T-helper 17 cell (primary cell): ENCODE data around the gene PCGF2. TPM values are rescaled to one million over a fixed set of nuclear protein-coding genes. Genes with fewer than 3 reads are reported as not detected.

ENCODE experiments used
- ATAC-seq: fragments of 150-1000 bp; cut with Tn5 transposase; 2 replicates; pipeline ENCODE4 v1.10.0; 2021; ENCODE audit warnings: mild to moderate bottlenecking, moderate library complexity
- DNase-seq, 3 donors: peaks; one replicate each; pipeline versions ENCODE4 v3.0.0 to v3.0.0-alpha.2; 2020 to 2021
- H3K9me3 ChIP-seq: one replicate; pipeline ENCODE4 v1.7.0; 2013; ENCODE audit warnings: low read length, mild to moderate bottlenecking; ENCODE audit not compliant: control insufficient read depth, poor library complexity, severe bottlenecking
- H3K27ac Mint-ChIP-seq: one replicate; pipeline ENCODE4 v1.8.0; 2022; ENCODE audit warnings: mild to moderate bottlenecking, moderate library complexity, mixed read lengths
- H3K27me3 Mint-ChIP-seq: one replicate; pipeline ENCODE4 v1.8.0; 2022; ENCODE audit warnings: mixed read lengths
- H3K36me3 Mint-ChIP-seq: one replicate; pipeline ENCODE4 v1.8.0; 2022; ENCODE audit warnings: low read depth, mixed read lengths
- H3K4me1 Mint-ChIP-seq: one replicate; pipeline ENCODE4 v1.8.0; 2022; ENCODE audit warnings: mild to moderate bottlenecking, mixed read lengths
- H3K4me3 Mint-ChIP-seq: one replicate; pipeline ENCODE4 v1.8.0; 2022; ENCODE audit warnings: mild to moderate bottlenecking, moderate library complexity, mixed read lengths
- total RNA-seq, 4 donors: library from RNA in 2 of 4; stranded (reverse) in 2 of 4; gene quantifications; one replicate each; pipeline ENCODE4 v1.2.3 and lab custom pipeline; 2022 to 2026

The PCGF2 gene
- total RNA-seq, 2 donors from 2014 or later = not detected

- ATAC-seq (peak; percentile 52), DNase-seq (peak; percentile 77 to 80 (median 80))
- no peaks in the 10 kb centered on the region for H3K9me3 ChIP-seq
- H3K27ac Mint-ChIP-seq = peak within 1 kb of the TSS; percentile 97
- peak within 1 kb of the TSS; percentile 97 for H3K4me3 Mint-ChIP-seq
- H3K36me3 Mint-ChIP-seq = peaks cover 7% of the 10 kb centered on the region
- no peaks in the 10 kb centered on the region for H3K27me3 Mint-ChIP-seq
- peaks cover 54% of the 10 kb centered on the region for H3K4me1 Mint-ChIP-seq
These were observed 43.3 kb downstream of the PCGF2 start, which contains the start of gene MLLT6 for GRCh38 chr17:38704606-38705522. Gene MLLT6, plus strand, starts transcription at chr17:38705273. Its CDS starts 360 bp downstream, at chr17:38705633.

GRCh38 chr17:38703742-38704605 lies 44.2 kb downstream of the PCGF2 start:
- Mint-ChIP-seq H3K4me1 (peaks cover 52% of the 10 kb centered on the region), H3K4me3 (peak overlapping the region; percentile 97), H3K27ac (peak overlapping the region; percentile 97), H3K27me3 (no peaks in the 10 kb centered on the region), H3K36me3 (peaks cover 2% of the 10 kb centered on the region)
- DNase-seq (peak; percentile 38 to 63 (median 58)), ATAC-seq (no peak)
- H3K9me3 ChIP-seq = no peaks in the 10 kb centered on the region

DNA sequence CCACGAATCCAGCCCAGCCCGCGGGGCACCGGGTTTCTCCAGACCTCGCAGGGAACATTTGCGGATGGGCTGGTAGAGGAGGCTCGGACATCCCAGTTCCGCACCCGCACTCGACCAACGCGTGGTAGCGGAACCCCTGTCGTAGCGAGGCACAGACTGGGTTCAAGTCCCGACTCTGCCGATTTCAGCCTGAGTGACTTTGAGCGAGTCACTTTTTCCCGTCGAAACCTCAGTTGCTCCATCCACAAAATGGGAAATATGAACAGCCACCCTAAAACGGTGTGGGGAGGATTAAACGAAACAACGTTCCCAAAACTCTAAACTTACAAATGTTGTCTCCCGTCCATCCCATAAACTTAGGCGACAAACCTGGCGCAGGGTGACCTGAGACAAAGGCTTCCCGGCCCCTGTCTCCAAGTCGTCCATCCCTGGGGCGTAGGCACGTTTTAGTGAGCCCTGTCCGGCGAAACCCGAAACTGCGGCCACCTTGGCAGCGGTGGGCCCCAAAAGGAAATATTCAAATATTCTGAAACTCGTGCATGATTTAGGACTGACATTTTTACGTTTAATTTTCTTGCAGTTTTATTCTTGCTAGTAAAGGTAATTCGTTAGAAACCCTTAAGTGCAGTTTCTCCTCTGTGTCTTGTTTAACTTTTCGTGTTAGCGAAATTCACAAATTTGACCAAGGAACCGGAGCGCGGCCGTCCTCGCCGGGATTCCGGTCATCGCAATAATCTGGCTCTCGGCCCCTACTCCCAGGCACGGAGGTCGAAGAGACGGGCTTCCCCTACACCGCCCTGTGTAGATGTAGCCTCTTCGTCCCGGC lies 45.0 kb downstream of the PCGF2 start:
- peak overlapping the region; percentile 97 for H3K4me3 Mint-ChIP-seq
- peaks cover 50% of the 10 kb centered on the region for H3K4me1 Mint-ChIP-seq
- DNase-seq (no peak), ATAC-seq (no peak)
- H3K36me3 Mint-ChIP-seq = peaks cover 2% of the 10 kb centered on the region
- no peaks in the 10 kb centered on the region for H3K27me3 Mint-ChIP-seq
- peak overlapping the region; percentile 97 for H3K27ac Mint-ChIP-seq
- H3K9me3 ChIP-seq = no peaks in the 10 kb centered on the region

DNA sequence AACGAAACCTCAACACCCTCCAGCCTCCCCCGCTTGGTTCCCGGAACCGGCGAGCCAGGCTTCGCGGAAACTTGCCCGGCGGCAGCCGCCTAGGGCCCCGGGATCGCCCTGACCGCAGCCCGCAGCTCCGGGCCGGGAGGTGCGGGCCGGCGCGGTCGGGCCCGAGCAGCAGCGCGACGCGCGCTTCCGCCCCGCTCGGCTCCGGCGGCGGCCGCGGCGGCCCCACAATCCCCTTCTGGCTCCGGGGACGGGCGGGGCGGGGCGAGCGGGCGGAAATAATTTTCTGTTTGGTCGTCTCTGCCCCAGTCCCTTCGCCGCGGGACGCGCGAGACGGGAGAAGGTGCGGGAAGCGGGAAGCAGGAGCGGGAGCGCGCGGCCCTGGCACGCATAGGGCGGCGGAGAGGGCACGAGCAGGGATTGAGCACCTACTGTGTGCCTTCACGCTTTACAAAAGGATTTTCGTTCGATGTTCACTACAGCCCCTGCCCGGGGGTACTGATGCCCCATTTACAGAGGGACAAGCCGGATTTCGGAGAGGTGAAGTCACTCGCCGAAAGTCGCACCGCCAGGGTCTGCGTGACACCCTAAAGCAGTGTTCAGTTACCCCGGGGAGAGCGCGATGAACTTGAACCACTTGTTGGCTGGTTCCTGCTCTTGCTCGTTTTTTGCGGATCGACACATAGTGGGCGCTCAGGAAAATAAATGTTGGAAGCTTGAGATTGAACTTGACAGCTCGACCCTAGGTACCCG lies 45.8 kb downstream of the PCGF2 start:
- Mint-ChIP-seq H3K27ac (peak overlapping the region; percentile 97), H3K27me3 (no peaks in the 10 kb centered on the region), H3K36me3 (peaks cover 2% of the 10 kb centered on the region), H3K4me1 (peaks cover 48% of the 10 kb centered on the region), H3K4me3 (peak overlapping the region; percentile 97)
- DNase-seq (peak; percentile 60 to 77 (median 76)), ATAC-seq (peak; percentile 52)
- no peaks in the 10 kb centered on the region for H3K9me3 ChIP-seq

DNA sequence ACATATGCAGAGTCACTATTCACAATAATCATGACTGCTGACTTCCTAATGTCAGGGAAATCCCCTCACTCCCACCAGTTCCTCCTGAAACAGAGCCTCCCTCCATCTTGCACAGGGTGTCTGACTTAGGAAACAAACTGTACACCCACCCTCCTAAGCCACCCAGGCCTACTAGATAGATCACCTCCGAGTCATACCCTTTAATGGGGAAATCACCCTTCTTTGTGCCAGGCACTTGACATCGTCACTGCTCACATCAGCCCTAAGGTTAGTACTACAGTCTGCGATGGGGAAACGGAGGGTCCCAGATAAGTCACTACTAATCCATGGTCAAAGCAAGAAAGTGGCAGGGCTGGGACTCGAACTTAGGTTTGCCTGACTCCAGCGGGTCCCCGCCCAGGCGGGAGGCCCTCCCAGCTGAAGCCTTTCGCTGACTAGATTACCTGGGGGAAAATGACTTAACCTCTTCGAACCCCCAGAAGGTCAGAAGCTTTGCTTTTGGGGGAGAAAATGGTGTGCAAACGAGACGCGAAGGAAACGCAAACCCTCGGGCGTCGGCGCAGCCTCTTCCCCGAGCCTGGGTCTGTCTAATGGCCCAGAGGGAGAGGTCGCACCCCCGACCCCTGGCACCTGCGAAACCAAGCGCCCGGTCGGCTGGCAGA lies 46.5 kb downstream of the PCGF2 start:
- H3K4me1 Mint-ChIP-seq = peaks cover 48% of the 10 kb centered on the region
- no peaks in the 10 kb centered on the region for H3K27me3 Mint-ChIP-seq
- DNase-seq (peak; percentile 33 to 61 (median 57)), ATAC-seq (peak; percentile 65)
- H3K36me3 Mint-ChIP-seq = peaks cover 2% of the 10 kb centered on the region
- H3K27ac Mint-ChIP-seq = peak overlapping the region; percentile 97
- H3K4me3 Mint-ChIP-seq = peak overlapping the region; percentile 88
- H3K9me3 ChIP-seq = no peaks in the 10 kb centered on the region

DNA sequence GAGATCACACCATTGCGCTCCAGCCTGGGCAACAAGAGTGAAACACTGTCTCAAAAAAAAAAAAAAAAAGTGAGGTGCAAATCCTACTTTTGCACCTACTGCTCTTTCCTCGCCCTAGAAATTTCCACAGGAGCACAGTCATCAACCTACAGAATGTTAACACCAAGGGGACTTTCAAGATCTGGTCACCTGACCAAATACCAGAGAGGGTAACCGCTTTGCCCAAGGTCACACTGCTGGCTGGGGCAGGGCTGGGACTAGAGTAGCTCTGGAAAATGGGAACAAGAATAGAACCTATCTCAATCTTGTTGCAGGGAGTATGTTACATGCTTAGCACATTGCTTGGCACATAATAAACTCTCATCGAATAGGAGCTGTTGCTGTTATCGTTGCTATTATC lies 49.4 kb downstream of the PCGF2 start:
- ATAC-seq (no peak), DNase-seq (no peak)
- Mint-ChIP-seq H3K4me1 (peaks cover 36% of the 10 kb centered on the region), H3K4me3 (no peak overlapping the region), H3K27ac (peak overlapping the region; percentile 48), H3K36me3 (peaks cover 2% of the 10 kb centered on the region), H3K27me3 (no peaks in the 10 kb centered on the region)
- no peaks in the 10 kb centered on the region for H3K9me3 ChIP-seq

DNA sequence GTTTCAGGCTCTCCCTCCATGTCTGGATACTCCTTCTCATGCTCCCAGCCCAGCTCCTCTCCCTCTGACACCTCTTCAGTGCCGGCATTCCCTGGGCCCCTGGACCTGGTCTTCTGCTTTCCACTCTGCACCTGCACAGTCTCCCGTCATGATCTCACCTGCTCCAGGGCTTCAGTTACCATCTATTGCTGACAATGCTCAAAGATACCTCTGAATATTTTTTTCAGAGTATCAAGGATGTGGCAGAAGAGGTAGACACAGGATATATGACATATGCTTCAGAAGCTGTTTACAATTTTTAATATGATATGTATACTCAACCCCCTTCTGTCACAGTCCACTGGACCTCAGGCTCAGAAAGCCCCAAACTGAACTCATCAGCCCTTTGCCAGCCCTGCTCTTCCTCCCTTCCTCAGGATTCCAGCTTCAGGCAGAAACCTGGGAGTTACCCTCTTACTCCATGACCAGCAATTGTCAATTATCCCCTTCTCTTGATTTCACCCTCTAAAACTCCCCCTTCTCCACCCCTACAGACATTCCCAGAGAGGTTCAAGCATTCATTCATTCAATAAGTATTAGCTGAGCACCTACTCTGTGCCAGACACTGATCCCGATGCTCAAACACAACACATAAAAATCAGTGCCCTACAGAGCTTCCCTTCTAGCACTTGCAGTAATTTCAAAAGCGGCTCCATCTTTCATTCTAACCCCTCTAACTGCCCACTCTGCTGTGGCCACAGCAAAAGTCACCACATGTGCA lies 50.9 kb downstream of the PCGF2 start:
- no peak for ATAC-seq

DNA sequence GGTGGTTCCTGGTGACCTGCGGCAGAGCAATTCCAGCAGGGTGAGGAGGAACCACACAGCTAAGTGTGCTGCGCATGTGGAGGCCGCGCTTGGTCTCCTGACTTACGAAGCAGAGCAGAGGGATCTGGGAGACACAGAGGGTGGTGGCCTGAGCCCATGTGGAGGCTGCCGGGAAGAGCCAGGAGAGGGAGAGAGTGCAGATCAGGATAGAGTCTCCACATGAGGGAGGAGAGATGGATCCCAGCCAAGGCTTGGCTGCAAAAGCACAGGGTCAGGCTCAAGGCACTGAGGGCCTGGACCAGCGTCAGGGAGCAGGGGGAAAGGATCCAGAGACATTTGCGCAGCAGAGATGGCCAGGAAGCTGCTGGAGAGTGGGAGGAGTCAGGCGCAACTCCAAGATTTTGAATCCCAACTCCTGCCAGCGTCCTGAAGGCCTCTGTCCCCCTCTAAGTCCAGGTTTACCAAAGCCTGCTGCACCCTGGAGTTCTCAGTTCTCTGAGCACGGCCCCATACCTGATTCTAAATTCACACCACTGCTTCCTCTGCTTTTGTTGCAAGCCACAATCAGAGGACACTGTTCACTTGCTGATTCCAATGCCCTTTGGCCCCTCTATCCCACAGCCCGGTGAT lies 54.3 kb downstream of the PCGF2 start:
- no peak for ATAC-seq
- H3K4me3 Mint-ChIP-seq = no peak overlapping the region
- DNase-seq = no peak
- H3K4me1 Mint-ChIP-seq = peaks cover 15% of the 10 kb centered on the region
- H3K27ac Mint-ChIP-seq = peak overlapping the region; percentile 76
- H3K9me3 ChIP-seq = no peaks in the 10 kb centered on the region
- peaks cover 2% of the 10 kb centered on the region for H3K36me3 Mint-ChIP-seq
- H3K27me3 Mint-ChIP-seq = peaks cover 9% of the 10 kb centered on the region

More for the DNA sequence above, 50.9 kb downstream of the PCGF2 start:
- no peaks in the 10 kb centered on the region for H3K27me3 Mint-ChIP-seq
- DNase-seq = no peak
- peaks cover 4% of the 10 kb centered on the region for H3K36me3 Mint-ChIP-seq
- H3K9me3 ChIP-seq = no peaks in the 10 kb centered on the region
- peaks cover 33% of the 10 kb centered on the region for H3K4me1 Mint-ChIP-seq
- peak overlapping the region; percentile 71 for H3K4me3 Mint-ChIP-seq
- peak overlapping the region; percentile 97 for H3K27ac Mint-ChIP-seq

DNA sequence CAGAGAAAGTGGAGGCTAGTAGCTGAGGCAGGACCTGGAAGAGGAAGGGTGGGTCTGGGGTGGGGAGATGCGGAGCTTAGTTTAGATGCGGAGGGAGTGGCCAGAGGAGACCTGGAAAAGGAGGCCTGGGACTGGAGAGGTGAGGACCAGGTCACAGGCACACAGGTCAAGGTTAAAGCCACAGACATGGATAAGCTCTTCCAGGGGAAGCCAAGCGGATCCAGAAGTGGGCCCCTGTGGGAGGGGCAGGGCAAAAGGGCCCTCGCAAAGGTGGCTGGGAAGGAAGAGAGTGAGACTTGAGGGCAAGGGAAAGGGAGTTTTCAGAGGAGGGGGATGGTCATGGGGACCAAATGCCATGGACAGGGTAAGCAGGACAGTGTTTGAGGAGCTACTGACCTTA lies 57.0 kb downstream of the PCGF2 start:
- peaks cover 2% of the 10 kb centered on the region for H3K36me3 Mint-ChIP-seq
- no peaks in the 10 kb centered on the region for H3K9me3 ChIP-seq
- DNase-seq (no peak), ATAC-seq (no peak)
- peak overlapping the region; percentile 86 for H3K27ac Mint-ChIP-seq
- peaks cover 17% of the 10 kb centered on the region for H3K27me3 Mint-ChIP-seq
- peaks cover 3% of the 10 kb centered on the region for H3K4me1 Mint-ChIP-seq
- H3K4me3 Mint-ChIP-seq = no peak overlapping the region

GRCh38 chr17:38690386-38690785 lies 57.8 kb downstream of the PCGF2 start:
- no peak for ATAC-seq
- H3K27ac Mint-ChIP-seq = peak overlapping the region; percentile 86

GRCh38 chr17:38687286-38687685 lies 60.9 kb downstream of the PCGF2 start:
- H3K36me3 Mint-ChIP-seq = peaks cover 4% of the 10 kb centered on the region
- no peaks in the 10 kb centered on the region for H3K9me3 ChIP-seq
- H3K27me3 Mint-ChIP-seq = peaks cover 24% of the 10 kb centered on the region
- DNase-seq (no peak), ATAC-seq (no peak)
- no peak overlapping the region for H3K27ac Mint-ChIP-seq
- H3K4me1 Mint-ChIP-seq = peaks cover 7% of the 10 kb centered on the region
- H3K4me3 Mint-ChIP-seq = no peak overlapping the region

More at GRCh38 chr17:38690386-38690785, 57.8 kb downstream of the PCGF2 start:
- DNase-seq = no peak
- no peaks in the 10 kb centered on the region for H3K9me3 ChIP-seq
- no peak overlapping the region for H3K4me3 Mint-ChIP-seq
- peaks cover 24% of the 10 kb centered on the region for H3K27me3 Mint-ChIP-seq
- peaks cover 5% of the 10 kb centered on the region for H3K36me3 Mint-ChIP-seq
- peaks cover 6% of the 10 kb centered on the region for H3K4me1 Mint-ChIP-seq
